ENCODE measurements around the gene GREB1. TPM values are rescaled to one million over a fixed set of nuclear protein-coding genes. Genes with fewer than 3 reads are reported as not detected.

GREB1 gene
- total RNA-seq, 1 donor = under 0.01 TPM

DNA sequence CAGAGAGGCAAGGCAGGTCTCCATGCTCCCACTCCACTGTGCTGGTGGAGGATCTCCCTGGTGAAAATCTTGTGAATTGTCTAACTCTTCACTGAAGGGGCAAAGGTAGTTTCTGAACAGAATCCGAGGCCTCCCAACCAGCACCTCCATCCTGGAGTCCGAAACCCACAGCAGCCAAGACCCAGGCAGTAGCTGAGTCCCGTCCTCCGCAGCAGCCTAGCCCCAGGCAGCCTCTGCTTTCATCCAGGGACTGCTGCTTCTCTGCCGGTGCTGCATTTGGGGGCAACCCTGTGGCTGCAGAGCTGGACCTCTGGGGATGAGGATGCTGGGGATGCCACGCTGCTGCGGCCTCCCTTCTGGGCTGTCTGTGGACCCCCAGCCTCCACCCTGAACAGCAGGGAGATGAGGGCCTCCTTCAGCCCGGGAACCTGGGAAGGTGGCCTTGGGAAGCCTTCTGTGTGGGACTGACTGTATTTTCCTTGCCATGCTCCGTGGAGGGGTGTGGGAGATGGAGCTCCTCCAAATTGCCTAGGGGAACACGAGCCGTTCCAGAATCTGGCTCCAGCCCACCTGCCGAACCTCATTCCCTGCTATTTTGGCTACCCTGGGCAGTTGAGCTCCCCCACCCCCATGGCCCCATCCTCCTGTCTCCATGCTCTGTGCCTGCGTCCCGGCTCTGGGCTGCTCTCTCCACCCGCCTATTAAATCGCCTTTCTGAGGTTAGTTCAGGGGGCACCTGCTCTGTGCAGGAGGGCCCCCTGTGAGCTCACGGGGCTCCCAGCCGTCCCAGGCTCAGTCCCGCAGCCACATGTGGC, 48.2 kb downstream of the GREB1 start:
- no peak for DNase-seq (ENCODE audit: low read depth)
- H3K4me3 ChIP-seq (ENCODE audit: low read depth, low read length) = no peak overlapping the region
- TF ChIP-seq, protein P1, sequence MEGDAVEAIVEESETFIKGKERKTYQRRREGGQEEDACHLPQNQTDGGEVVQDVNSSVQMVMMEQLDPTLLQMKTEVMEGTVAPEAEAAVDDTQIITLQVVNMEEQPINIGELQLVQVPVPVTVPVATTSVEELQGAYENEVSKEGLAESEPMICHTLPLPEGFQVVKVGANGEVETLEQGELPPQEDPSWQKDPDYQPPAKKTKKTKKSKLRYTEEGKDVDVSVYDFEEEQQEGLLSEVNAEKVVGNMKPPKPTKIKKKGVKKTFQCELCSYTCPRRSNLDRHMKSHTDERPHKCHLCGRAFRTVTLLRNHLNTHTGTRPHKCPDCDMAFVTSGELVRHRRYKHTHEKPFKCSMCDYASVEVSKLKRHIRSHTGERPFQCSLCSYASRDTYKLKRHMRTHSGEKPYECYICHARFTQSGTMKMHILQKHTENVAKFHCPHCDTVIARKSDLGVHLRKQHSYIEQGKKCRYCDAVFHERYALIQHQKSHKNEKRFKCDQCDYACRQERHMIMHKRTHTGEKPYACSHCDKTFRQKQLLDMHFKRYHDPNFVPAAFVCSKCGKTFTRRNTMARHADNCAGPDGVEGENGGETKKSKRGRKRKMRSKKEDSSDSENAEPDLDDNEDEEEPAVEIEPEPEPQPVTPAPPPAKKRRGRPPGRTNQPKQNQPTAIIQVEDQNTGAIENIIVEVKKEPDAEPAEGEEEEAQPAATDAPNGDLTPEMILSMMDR (IDR thresholded peaks at IDR 0.05; ENCODE audit: insufficient read depth, low read depth, low read length) = no peak

DNA sequence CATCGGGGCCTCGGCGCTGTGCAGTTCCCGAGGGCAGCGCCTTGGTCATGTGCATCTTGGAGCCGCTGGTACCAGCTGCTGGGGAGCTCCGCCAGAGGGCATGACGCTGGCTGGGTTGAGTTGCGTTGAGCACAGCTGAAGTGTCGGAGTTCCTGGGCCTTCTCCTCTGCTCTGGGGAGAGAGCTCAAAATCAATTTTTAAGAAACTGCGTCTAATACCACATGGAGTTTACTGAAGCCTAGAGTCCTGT, 48.7 kb downstream of the GREB1 start:
- DNase-seq (ENCODE audit: low read depth) = no peak
- TF ChIP-seq, protein P1 (IDR thresholded peaks at IDR 0.05; ENCODE audit: insufficient read depth, low read depth, low read length) = no peak
- no peak overlapping the region for H3K4me3 ChIP-seq (ENCODE audit: low read depth, low read length)

DNA sequence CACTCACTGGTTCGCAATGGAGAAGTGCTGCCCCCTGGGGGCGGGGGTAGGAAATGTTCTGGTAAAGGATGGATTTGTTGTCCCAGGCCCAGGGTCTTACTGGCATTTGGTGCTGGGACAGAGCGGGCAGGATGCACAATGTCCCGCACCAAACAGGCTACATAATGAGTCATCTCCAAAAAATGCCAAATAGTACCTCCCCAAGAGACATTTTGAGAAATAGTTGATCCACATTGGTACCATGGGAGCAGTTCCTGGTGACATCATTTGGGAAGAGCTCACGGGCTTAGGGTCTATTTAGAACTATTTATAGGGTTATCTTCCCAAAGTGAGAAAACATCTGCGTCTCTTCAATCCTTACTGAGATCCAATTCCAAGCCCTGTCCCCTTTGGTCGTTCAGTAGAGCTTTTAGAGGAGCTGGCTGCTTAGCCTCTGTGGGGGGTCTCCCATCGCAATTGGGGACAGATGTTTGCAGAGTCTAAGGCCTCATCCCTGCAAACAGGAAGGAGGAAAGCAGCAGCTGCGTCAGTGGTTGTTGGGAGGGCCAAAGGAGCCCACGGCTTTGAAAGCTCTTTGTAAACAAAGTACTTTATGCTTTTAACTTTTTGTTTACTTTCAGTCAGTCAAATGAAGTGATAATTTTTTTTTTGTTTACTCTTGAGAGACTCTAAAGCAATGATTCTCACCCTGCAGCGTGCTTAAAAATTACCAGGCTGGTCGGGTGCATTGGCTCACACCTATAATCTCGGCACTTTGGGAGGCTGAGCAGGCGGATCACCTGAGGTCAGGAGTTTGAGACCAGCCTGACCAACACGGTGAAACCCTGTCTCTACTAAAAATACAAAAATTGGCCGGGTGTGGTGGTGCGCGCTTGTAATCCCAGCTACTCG, 49.3 kb downstream of the GREB1 start:
- TF ChIP-seq, protein P1 (IDR thresholded peaks at IDR 0.05; ENCODE audit: insufficient read depth, low read depth, low read length) = peak; percentile 82
- no peak overlapping the region for H3K4me3 ChIP-seq (ENCODE audit: low read depth, low read length)
- peak; percentile 83 for DNase-seq (ENCODE audit: low read depth)

DNA sequence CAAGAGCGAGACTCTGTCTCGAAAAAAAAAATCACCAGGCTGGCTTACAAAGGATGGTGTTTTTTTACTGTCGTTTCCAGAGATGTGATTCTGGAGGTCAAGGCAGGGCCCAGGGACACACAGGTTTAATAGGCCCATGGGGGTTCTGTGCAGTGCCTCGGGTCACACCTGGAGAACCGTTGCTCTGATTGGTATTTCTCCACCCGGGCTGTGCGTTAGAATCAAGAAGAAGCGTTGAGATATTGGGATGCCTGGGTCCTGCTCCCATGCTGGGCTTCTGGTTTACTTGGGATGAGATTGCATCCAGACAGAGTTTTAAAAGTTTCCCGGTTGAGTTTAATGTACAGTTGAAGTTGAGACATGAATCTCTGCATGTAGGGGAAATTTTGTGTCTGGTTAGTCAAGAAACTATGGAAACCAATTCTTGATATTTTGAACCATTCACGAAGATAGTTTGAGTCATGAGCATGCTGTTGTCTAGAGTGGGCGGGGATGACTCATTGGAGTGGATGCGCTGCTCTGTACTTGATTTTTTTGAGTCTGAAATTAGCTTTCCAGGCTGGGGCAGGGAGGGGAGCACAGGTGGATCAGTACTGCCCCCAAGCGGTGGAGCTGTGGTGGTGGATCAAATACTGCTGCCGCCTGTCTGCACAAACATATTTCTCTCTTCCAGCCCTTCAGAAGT, 50.1 kb downstream of the GREB1 start:
- TF ChIP-seq, protein P1 (IDR thresholded peaks at IDR 0.05; ENCODE audit: insufficient read depth, low read depth, low read length) = peak; percentile 93
- DNase-seq (ENCODE audit: low read depth) = peak; percentile 95
- H3K4me3 ChIP-seq (ENCODE audit: low read depth, low read length) = no peak overlapping the region

DNA sequence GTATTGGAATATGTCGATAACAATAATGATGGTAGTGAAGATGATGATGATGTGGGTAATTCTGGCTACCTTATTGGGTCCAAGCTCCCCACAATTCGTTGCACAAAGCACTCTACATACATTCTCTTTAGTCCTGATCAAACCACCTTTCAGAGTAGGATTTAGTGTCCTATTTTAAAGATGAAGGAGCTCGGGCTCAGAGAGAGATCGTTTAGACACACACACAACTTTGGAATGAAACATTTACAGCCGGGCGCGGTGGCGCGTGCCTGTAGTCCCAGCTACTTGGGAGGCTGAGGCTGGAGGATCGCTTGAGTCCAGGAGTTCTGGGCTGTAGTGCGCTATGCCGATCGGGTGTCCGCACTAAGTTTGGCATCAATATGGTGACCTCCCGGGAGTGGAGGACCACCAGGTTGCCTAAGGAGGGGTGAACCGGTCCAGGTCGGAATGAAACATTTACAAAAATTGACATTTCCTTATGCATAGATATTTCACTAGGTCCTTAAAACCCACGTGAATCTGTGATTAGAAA, 50.7 kb downstream of the GREB1 start:
- no peak overlapping the region for H3K4me3 ChIP-seq (ENCODE audit: low read depth, low read length)
- TF ChIP-seq, protein P1 (IDR thresholded peaks at IDR 0.05; ENCODE audit: insufficient read depth, low read depth, low read length) = no peak
- DNase-seq (ENCODE audit: low read depth) = no peak

DNA sequence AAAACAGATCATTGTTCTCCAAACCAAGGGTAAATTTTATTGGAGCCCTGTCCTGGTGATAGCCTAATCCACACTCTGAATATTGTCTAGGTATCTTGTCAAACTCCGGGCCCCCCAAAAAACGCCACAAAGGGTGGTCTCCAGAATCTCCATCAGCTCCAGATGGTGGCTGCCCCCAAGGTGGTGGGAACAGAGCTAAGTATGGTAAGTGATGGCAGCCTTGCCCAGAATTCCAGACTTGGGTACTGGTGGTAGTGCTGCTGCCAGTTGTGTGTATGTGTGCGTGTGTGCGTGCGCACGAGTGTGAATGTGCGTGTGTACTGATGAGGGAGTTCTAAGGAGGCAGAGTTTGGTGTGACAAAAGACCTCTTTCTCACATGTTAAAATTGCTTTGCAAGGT, 51.2 kb downstream of the GREB1 start:
- H3K4me3 ChIP-seq (ENCODE audit: low read depth, low read length) = no peak overlapping the region
- TF ChIP-seq, protein P1 (IDR thresholded peaks at IDR 0.05; ENCODE audit: insufficient read depth, low read depth, low read length) = no peak
- no peak for DNase-seq (ENCODE audit: low read depth)
